Measurements from ENCODE around the gene AIG1. TPM values are rescaled to one million over a fixed set of nuclear protein-coding genes. Genes with fewer than 3 reads are reported as not detected.
A peak's percentile ranks its signal among the peaks of the same experiment; 100 is the strongest.

The AIG1 gene
- total RNA-seq, 6 experiments from 2014 or later, result 50.7 to 70.5 (median 52.5) TPM

- Mint-ChIP-seq H3K27ac (peak overlapping the region; percentile 50), H3K4me1 (ENCODE audit: low read depth) (peaks cover 40% of the 10 kb centered on the region), H3K9me3 (no peaks in the 10 kb centered on the region), H3K27me3 (ENCODE audit: insufficient read depth) (no peaks in the 10 kb centered on the region), H3K36me3 (ENCODE audit: low read depth) (peaks cover 7% of the 10 kb centered on the region), H3K4me3 (peak overlapping the region; percentile 11)
- TF ChIP-seq CTCF (IDR thresholded peaks at IDR 0.05), result no peak
- DNase-seq, result no peak
Observed at GRCh38 chr6:143111443-143111842, 50.8 kb downstream of the AIG1 start.

- DNase-seq, result no peak
- Mint-ChIP-seq H3K4me1 (ENCODE audit: low read depth) (peaks cover 39% of the 10 kb centered on the region), H3K27me3 (ENCODE audit: insufficient read depth) (no peaks in the 10 kb centered on the region), H3K27ac (no peak overlapping the region), H3K36me3 (ENCODE audit: low read depth) (peaks cover 11% of the 10 kb centered on the region), H3K4me3 (no peak overlapping the region), H3K9me3 (no peaks in the 10 kb centered on the region)
- no peak for TF ChIP-seq CTCF (IDR thresholded peaks at IDR 0.05)
Observed at GRCh38 chr6:143112084-143112768, 51.5 kb downstream of the AIG1 start.

GRCh38 chr6:143112837-143113236 lies 52.1 kb downstream of the AIG1 start:
- Mint-ChIP-seq H3K4me3 (no peak overlapping the region), H3K4me1 (ENCODE audit: low read depth) (peaks cover 33% of the 10 kb centered on the region), H3K27ac (no peak overlapping the region), H3K27me3 (ENCODE audit: insufficient read depth) (no peaks in the 10 kb centered on the region), H3K36me3 (ENCODE audit: low read depth) (peaks cover 13% of the 10 kb centered on the region), H3K9me3 (no peaks in the 10 kb centered on the region)
- TF ChIP-seq CTCF (IDR thresholded peaks at IDR 0.05), result no peak
- DNase-seq, result no peak

- H3K4me1 Mint-ChIP-seq (ENCODE audit: low read depth), result peaks cover 18% of the 10 kb centered on the region
- H3K27me3 Mint-ChIP-seq (ENCODE audit: insufficient read depth), result no peaks in the 10 kb centered on the region
- H3K9me3 Mint-ChIP-seq, result peaks cover 4% of the 10 kb centered on the region; the same call in 1 of the 2 replicates
- peaks cover 21% of the 10 kb centered on the region for H3K36me3 Mint-ChIP-seq (ENCODE audit: low read depth)
- TF ChIP-seq CTCF (IDR thresholded peaks at IDR 0.05), result no peak
- no peak for DNase-seq
- H3K4me3 Mint-ChIP-seq, result no peak overlapping the region
- H3K27ac Mint-ChIP-seq, result no peak overlapping the region
Observed at GRCh38 chr6:143115728-143116127, 55.0 kb downstream of the AIG1 start.

- Mint-ChIP-seq H3K27ac (no peak overlapping the region), H3K27me3 (ENCODE audit: insufficient read depth) (no peaks in the 10 kb centered on the region), H3K4me1 (ENCODE audit: low read depth) (peaks cover 4% of the 10 kb centered on the region), H3K4me3 (no peak overlapping the region), H3K9me3 (peaks cover 4% of the 10 kb centered on the region; the same call in 1 of the 2 replicates), H3K36me3 (ENCODE audit: low read depth) (peaks cover 29% of the 10 kb centered on the region)
- DNase-seq, result no peak
- TF ChIP-seq CTCF (IDR thresholded peaks at IDR 0.05), result no peak
Observed at GRCh38 chr6:143117108-143117507, 56.4 kb downstream of the AIG1 start.

Data from HFFc6 (cell line).